ENCODE data around the gene MAMDC2. TPM values are rescaled to one million over a fixed set of nuclear protein-coding genes. Genes with fewer than 3 reads are reported as not detected.

The MAMDC2 gene
- total and polyA plus RNA-seq, 8 donors: 6.1 to 23.6 (median 7.6) TPM

DNA sequence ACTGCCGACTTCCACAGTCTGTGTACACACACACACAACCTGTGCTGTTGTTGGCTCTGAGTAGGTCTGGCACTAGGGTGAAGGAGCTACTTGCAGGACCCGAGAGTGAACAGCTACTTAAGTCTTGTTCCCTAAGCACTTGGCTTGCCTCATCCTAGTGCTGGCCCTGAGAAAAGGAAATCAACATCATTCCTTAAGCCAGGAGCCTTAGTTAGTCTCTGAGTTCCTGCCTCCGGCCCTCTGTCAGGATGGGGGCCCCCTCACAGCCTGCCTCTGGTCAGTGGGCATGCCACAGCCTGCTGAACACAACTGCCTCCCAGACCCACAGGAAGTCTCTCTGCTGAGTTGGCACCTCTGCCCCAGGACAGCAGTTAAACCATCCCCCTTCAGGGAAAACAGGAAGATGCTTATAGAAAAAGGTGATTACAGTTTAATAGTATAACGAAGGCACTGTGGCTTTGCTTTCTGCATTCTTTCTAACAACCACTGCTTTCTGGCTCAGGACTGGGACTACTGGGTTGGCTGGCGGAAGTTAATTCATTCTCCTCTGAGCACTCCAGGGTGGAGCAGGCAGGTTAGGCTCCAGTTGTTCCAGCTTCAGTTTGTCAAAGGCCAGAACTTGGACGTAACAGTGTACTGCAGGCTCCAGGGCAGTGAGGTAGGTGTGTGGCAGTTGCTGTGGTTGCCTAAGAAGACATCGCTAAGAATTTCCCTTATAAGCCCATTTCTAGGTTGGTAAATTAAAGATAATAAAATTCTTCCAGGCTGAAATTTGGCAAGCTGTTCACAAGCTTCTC, 2.8 kb downstream of the MAMDC2 start:
- Histone ChIP-seq H3K36me3 (no peaks in the 10 kb centered on the region), H3K27ac (no peak overlapping the region), H3K4me1 (peaks cover 28 to 32% of the 10 kb centered on the region in 2 donors), H3K27me3 (peaks cover 6 to 43% of the 10 kb centered on the region in 2 donors), H3K9me3 (no peaks in the 10 kb centered on the region), H3K4me3 (no peak overlapping the region)
- TF ChIP-seq, protein P1, sequence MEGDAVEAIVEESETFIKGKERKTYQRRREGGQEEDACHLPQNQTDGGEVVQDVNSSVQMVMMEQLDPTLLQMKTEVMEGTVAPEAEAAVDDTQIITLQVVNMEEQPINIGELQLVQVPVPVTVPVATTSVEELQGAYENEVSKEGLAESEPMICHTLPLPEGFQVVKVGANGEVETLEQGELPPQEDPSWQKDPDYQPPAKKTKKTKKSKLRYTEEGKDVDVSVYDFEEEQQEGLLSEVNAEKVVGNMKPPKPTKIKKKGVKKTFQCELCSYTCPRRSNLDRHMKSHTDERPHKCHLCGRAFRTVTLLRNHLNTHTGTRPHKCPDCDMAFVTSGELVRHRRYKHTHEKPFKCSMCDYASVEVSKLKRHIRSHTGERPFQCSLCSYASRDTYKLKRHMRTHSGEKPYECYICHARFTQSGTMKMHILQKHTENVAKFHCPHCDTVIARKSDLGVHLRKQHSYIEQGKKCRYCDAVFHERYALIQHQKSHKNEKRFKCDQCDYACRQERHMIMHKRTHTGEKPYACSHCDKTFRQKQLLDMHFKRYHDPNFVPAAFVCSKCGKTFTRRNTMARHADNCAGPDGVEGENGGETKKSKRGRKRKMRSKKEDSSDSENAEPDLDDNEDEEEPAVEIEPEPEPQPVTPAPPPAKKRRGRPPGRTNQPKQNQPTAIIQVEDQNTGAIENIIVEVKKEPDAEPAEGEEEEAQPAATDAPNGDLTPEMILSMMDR (IDR thresholded peaks at IDR 0.05): no peak
- no peak for DNase-seq
- ATAC-seq: peak; percentile 41
- intact Hi-C loops (cut with DNase I): no loop called here

DNA sequence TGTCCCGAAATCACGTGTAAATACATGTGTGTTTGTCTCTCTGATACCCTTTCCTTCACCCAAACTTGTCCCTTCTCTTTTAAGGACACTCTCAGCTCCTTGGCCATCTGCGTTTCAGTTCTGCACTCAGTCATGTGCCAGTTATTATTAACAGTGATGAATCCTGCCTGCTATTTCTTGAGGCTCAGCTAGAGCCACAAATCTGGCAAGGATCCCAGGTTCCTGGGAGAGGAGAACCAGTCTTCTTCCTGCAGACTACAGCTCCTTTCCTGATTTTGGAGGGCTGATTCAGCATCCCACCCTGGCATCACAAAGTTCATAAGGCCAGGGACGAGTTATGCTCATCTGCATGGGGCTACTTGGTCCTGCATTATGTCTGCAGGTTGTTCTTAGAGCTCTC, 5.6 kb downstream of the MAMDC2 start:
- Histone ChIP-seq H3K36me3 (no peaks in the 10 kb centered on the region), H3K4me1 (peaks cover 20 to 22% of the 10 kb centered on the region in 2 donors), H3K4me3 (no peak overlapping the region), H3K9me3 (no peaks in the 10 kb centered on the region), H3K27ac (peak overlapping the region in 1 of 2 donors; percentile 37), H3K27me3 (peaks cover 0 to 17% of the 10 kb centered on the region in 2 donors)
- peak; percentile 7 for ATAC-seq
- peak in 1 of 4 donors; percentile 62 for DNase-seq
- intact Hi-C loops (cut with DNase I): no loop called here
- TF ChIP-seq, protein P1 (IDR thresholded peaks at IDR 0.05): no peak

DNA sequence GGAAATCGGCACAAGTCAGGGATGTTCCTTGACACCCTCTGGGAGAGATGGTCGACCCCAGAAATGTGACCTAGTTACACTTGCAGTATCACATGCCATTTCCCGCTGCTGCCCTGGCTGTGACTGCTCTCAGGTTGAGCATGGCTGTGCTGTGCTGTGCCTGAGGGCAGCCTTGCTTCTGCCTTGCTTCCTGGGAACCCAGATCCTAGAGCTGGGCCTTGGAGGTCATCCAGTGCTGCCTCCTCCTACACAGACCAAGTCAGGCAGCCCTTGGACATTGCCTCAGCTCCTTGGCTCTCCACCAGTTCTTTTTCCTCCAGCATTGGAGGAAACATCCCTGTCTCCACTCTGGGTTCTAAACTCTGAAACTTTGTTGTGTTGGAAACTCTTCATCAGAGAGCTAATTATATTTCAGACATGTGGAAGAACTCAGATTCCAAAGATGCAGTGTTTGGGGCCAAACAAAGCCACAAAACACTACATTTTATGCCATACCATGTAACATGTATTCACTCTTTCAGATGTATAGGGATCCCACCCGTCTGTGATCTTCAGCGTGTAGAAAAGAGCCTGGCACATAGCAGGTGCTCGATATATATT, 6.1 kb downstream of the MAMDC2 start:
- peak in 1 of 4 donors; percentile 69 for DNase-seq
- TF ChIP-seq, protein P1 (IDR thresholded peaks at IDR 0.05): no peak
- intact Hi-C loops (cut with DNase I): no loop called here

DNA sequence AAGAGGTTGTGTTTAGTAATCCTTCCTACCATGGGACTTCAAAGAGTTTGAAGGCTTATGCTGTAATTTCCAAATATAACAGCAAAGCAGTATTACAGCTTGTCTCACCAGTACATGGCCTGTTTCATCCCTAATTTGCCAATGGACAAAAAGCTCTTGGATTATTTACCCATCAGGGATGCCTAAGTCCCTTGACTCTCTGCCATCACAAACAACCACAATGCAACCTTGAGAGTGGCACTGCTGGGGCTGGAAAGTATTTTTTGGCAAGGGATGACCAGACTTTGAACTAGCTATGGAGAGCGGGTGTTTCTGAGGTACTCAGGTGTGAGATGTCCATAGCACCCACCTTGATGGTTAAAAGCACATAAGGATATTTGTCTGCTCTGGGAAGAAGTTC, 9.1 kb downstream of the MAMDC2 start:
- TF ChIP-seq, protein P1 (IDR thresholded peaks at IDR 0.05): no peak
- Histone ChIP-seq H3K36me3 (no peaks in the 10 kb centered on the region), H3K27me3 (no peaks in the 10 kb centered on the region), H3K9me3 (no peaks in the 10 kb centered on the region), H3K27ac (no peak overlapping the region), H3K4me3 (no peak overlapping the region), H3K4me1 (peaks cover 12 to 14% of the 10 kb centered on the region in 2 donors)
- DNase-seq: no peak
- ATAC-seq: no peak
- intact Hi-C loops (cut with DNase I): no loop called here

More for the DNA sequence above, 6.1 kb downstream of the MAMDC2 start:
- Histone ChIP-seq H3K4me1 (peaks cover 16 to 17% of the 10 kb centered on the region in 2 donors), H3K36me3 (no peaks in the 10 kb centered on the region), H3K4me3 (no peak overlapping the region), H3K27ac (peak overlapping the region in 1 of 2 donors; percentile 37), H3K9me3 (no peaks in the 10 kb centered on the region), H3K27me3 (peaks cover 0 to 12% of the 10 kb centered on the region in 2 donors)
- ATAC-seq: peak; percentile 65

DNA sequence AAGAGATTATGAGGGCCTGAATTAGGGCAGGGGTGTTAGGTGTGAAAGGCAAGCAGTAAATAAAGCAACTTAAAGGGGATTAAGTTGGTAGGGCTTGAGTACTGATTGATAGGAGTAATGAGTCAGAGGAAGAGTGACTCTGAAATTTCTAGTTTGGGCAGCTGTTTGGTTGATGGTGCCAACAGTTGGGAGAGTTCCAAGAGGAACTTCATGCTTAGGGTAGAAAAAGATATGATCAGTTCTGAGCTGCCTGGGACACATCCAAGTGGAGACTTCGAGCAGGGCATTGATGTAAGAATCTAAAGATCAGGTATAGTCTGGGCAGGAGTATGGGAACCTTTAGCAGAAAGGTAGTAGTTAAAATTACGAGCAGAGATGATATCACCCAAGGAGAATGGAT, 10.2 kb downstream of the MAMDC2 start:
- no peak overlapping the region for H3K4me3 ChIP-seq
- intact Hi-C loops (cut with DNase I): no loop called here
- TF ChIP-seq, protein P1 (IDR thresholded peaks at IDR 0.05): no peak
- no peaks in the 10 kb centered on the region for H3K36me3 ChIP-seq
- peaks cover 9 to 10% of the 10 kb centered on the region in 2 donors for H3K4me1 ChIP-seq
- no peak for DNase-seq
- no peak overlapping the region for H3K27ac ChIP-seq
- no peaks in the 10 kb centered on the region for H3K27me3 ChIP-seq
- H3K9me3 ChIP-seq: no peaks in the 10 kb centered on the region
- no peak for ATAC-seq

Measured in left lung (tissue), 10 donors.